Measurements from ENCODE around the gene OXCT2. TPM values are rescaled to one million over a fixed set of nuclear protein-coding genes. Genes with fewer than 3 reads are reported as not detected.
"Not testable (repeated sequence)": the region's sequence is repeated elsewhere in the genome, so short reads cannot be mapped to it uniquely, and the experiment has no call there.

Gene OXCT2
- total and polyA plus RNA-seq, 9 of the 15 experiments (the other 6 are each of a cell fraction or from before 2014, with no cell fraction given) = 0.08 to 0.64 (median 0.22) TPM; not detected in 2

GRCh38 chr1:39770100-39771021 lies 787 bp downstream of the OXCT2 start:
- POLR2A ChIA-PET; H3K79me2 ChIP-seq (ENCODE audit: control insufficient read depth, insufficient read depth, low read length); H3K4me1 ChIP-seq (replicated peaks in 1 of 2; ENCODE audit: control insufficient read depth in 2 of 2, insufficient read depth in 2 of 2, low read length in 2 of 2); FAIRE-seq; H3K9ac ChIP-seq (ENCODE audit: insufficient read depth in 1 of 2, low read depth in 2 of 2, low read length in 2 of 2); H3K36me3 ChIP-seq (ENCODE audit: control insufficient read depth, insufficient read depth, low read length); H3K9me1 ChIP-seq (ENCODE audit: control insufficient read depth, insufficient read depth, low read length); H4K20me1 ChIP-seq (replicated peaks; ENCODE audit: control insufficient read depth, insufficient read depth, low read length); intact Hi-C loops (cut with micrococcal nuclease); H3K9me3 ChIP-seq (replicated peaks; ENCODE audit: control insufficient read depth, insufficient read depth, low read depth, low read length); H3K27ac ChIP-seq (ENCODE audit: extremely low read depth, low read depth, low read length); H3K4me3 ChIP-seq; BruUV-seq (replicated peaks); H2AFZ ChIP-seq (ENCODE audit: low read depth, low read length); H3K4me2 ChIP-seq (ENCODE audit: insufficient read depth, low read length); DNase-seq (ENCODE audit: extremely low read depth in 1 of 4, low spot score in 3 of 4); CTCF ChIA-PET (ENCODE audit: low intra/inter-chr PET ratio); H3K27me3 ChIP-seq (ENCODE audit: control insufficient read depth in 2 of 2, insufficient read depth in 2 of 2, low read length in 2 of 2): not testable (repeated sequence)
- in situ Hi-C loops (cut with MboI) = loop anchor here (10.0 kb wide), 1 partner anchor 266 kb away; no protein-coding TSS in a partner anchor
- TF ChIP-seq NRF1 (conservative IDR thresholded peaks at IDR 0.05 in 1 of 2, IDR thresholded peaks at IDR 0.05 in 1 of 2) = peak; percentile 30 to 52; a peak in 3 of 4 replicates
- peak; percentile 22; the same call in 1 of the 3 replicates for ATAC-seq
- WGBS (ENCODE audit: insufficient coverage, low coverage, missing lambda C conversion rate) = 36% methylated on average over 14 of the region's 71 CpGs

GRCh38 chr1:39769502-39769901 lies 1.6 kb downstream of the OXCT2 start:
- H3K4me1 ChIP-seq (replicated peaks in 1 of 2; ENCODE audit: control insufficient read depth in 2 of 2, insufficient read depth in 2 of 2, low read length in 2 of 2); H3K4me2 ChIP-seq (ENCODE audit: insufficient read depth, low read length); H4K20me1 ChIP-seq (replicated peaks; ENCODE audit: control insufficient read depth, insufficient read depth, low read length); H3K27ac ChIP-seq (ENCODE audit: extremely low read depth, low read depth, low read length); H3K36me3 ChIP-seq (ENCODE audit: control insufficient read depth, insufficient read depth, low read length); H2AFZ ChIP-seq (ENCODE audit: low read depth, low read length); in situ Hi-C loops (cut with MboI); H3K4me3 ChIP-seq; BruUV-seq (replicated peaks); H3K9me1 ChIP-seq (ENCODE audit: control insufficient read depth, insufficient read depth, low read length); H3K9me3 ChIP-seq (replicated peaks; ENCODE audit: control insufficient read depth, insufficient read depth, low read depth, low read length); CTCF ChIA-PET (ENCODE audit: low intra/inter-chr PET ratio); H3K27me3 ChIP-seq (ENCODE audit: control insufficient read depth in 2 of 2, insufficient read depth in 2 of 2, low read length in 2 of 2); DNase-seq (ENCODE audit: extremely low read depth in 1 of 4, low spot score in 3 of 4); FAIRE-seq; ATAC-seq; intact Hi-C loops (cut with micrococcal nuclease); H3K79me2 ChIP-seq (ENCODE audit: control insufficient read depth, insufficient read depth, low read length); H3K9ac ChIP-seq (ENCODE audit: insufficient read depth in 1 of 2, low read depth in 2 of 2, low read length in 2 of 2): not testable (repeated sequence)
- POLR2A ChIA-PET = interaction anchor here (0.9 kb wide), 1 partner anchor 18 kb away, joined by 3 read pairs; no protein-coding TSS in a partner anchor
- 29% methylated on average over 14 of the region's 19 CpGs for WGBS (ENCODE audit: insufficient coverage, low coverage, missing lambda C conversion rate)

DNA sequence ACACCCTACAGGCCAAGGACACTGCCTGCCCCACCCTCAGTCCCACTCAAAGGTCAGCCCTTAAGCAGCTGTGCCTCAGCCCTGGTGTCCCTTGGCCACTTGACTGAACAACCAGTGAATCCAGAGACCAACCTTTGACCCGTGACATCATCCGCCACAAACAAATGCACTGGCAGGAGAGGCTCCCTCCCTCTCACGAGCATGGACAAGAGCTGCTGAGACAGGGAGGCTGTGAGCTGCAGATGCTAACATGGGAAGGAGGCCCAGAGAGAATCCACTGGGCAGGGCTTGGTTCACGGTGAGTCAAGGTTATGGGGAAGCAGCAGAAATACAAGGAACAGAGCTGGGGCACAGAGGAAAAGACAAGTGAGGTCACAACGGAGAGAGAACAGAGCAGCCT lies 4.7 kb downstream of the OXCT2 start:
- intact Hi-C loops (cut with micrococcal nuclease); H3K27ac ChIP-seq (ENCODE audit: extremely low read depth, low read depth, low read length); DNase-seq (ENCODE audit: extremely low read depth in 1 of 4, low spot score in 3 of 4); CTCF ChIA-PET (ENCODE audit: low intra/inter-chr PET ratio); H3K4me3 ChIP-seq; H3K9me1 ChIP-seq (ENCODE audit: control insufficient read depth, insufficient read depth, low read length); in situ Hi-C loops (cut with MboI); H3K9me3 ChIP-seq (replicated peaks; ENCODE audit: control insufficient read depth, insufficient read depth, low read depth, low read length); H2AFZ ChIP-seq (ENCODE audit: low read depth, low read length); BruUV-seq (replicated peaks); H3K79me2 ChIP-seq (ENCODE audit: control insufficient read depth, insufficient read depth, low read length); H3K4me2 ChIP-seq (ENCODE audit: insufficient read depth, low read length); POLR2A ChIA-PET; H4K20me1 ChIP-seq (replicated peaks; ENCODE audit: control insufficient read depth, insufficient read depth, low read length); H3K36me3 ChIP-seq (ENCODE audit: control insufficient read depth, insufficient read depth, low read length); H3K9ac ChIP-seq (ENCODE audit: insufficient read depth in 1 of 2, low read depth in 2 of 2, low read length in 2 of 2); H3K27me3 ChIP-seq (ENCODE audit: control insufficient read depth in 2 of 2, insufficient read depth in 2 of 2, low read length in 2 of 2): not testable (repeated sequence)
- peaks cover 0 to 12% of the 10 kb centered on the region in 2 experiments; a peak in 2 of 5 replicates for H3K4me1 ChIP-seq (replicated peaks in 1 of 2; ENCODE audit: control insufficient read depth in 2 of 2, insufficient read depth in 2 of 2, low read length in 2 of 2)
- 13% methylated on average over 1 of the region's 5 CpGs for WGBS (ENCODE audit: insufficient coverage, low coverage, missing lambda C conversion rate)
- ATAC-seq = peak; percentile 63
- peak; percentile 77 for FAIRE-seq

All from K562 (cell line).